NCI-H2227 treated with DMSO at 0.1 percent for 48 hours (cell line): Measurements from ENCODE around the gene MOGAT3.

Experiments used
- DNase-seq: peaks from one replicate; lab custom pipeline; 2025; lab: John Stamatoyannopoulos, UW

The MOGAT3 gene, protein sequence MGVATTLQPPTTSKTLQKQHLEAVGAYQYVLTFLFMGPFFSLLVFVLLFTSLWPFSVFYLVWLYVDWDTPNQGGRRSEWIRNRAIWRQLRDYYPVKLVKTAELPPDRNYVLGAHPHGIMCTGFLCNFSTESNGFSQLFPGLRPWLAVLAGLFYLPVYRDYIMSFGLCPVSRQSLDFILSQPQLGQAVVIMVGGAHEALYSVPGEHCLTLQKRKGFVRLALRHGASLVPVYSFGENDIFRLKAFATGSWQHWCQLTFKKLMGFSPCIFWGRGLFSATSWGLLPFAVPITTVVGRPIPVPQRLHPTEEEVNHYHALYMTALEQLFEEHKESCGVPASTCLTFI

DNA sequence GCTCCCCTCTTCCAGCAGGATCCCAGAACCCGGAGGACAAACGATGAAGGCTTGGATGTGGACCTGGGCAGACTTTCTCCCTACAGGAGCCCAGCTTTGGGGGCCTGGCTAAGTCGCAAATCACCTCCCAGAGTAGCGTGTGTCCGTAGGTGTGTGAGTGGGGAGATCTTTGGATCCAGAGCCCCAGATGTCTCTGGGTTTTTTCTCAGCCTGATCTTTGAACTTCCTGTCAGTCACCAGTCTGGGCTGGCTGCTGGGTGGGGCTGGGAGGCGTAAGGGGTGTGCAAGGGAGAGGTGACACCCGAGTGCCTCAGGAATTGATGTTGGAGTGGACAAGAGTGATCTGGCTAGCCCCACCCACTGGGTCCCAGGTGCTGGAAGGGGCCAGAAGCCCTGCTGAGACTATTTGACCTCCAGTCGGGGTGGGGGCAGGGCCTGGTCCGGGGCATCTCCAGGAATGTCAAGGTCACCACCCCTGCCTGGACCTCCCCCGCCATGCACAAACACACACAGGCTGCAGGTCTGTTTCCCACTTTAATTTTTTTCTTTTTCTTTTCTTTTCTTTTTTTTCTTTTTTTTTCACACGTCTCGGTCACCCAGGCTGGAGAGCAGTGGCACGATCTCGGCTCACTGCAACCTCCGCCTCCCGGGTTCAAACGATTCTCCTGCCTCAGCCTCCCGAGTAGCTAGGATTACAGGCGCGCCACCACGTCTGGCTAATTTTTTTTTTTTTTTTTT lies at the start of gene MOGAT3:
MOGAT3 (minus strand) TSS at position 175 of the 738 bp plus-strand sequence. CDS start 182 bp downstream, outside the sequence.
- no peak for DNase-seq

DNA sequence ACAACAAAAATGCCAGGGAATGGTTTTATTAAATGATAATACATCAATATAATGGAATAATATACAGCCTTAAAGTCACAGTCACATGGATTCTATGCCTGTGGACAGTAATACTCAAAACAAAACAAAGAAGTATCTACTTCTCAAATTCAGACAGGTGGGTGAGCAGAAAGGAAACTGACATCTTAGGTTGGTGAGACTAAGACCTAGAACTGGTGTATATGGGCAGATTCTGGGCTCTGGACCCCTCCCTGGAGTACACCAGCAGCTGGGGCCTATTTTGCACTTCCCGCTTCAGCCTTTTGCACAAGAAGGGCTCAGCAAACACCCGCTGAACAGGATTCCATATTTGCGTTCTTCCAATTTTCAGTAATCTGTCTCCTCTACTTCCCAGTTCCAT lies 49.5 kb upstream of the MOGAT3 start:
- no peak for DNase-seq

DNA sequence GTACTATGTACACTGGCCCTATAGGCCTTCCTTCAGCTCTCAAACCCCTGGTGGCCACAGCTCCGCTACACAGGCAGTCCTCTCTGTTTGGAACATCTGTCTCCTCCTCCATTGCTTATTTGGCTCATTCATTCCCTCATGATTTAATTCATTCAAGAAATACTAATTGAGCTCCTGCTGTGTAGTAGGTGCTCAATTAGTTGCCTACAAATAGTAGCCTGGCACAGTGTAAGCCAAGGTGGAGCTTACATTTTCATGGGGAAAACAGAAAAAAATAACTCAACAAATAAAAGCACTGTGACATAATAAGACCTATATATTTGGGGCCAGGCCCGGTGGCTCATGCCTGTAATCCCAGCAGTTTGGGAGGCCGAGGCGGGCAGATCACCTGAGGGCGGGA lies 47.4 kb upstream of the MOGAT3 start:
- no peak for DNase-seq

DNA sequence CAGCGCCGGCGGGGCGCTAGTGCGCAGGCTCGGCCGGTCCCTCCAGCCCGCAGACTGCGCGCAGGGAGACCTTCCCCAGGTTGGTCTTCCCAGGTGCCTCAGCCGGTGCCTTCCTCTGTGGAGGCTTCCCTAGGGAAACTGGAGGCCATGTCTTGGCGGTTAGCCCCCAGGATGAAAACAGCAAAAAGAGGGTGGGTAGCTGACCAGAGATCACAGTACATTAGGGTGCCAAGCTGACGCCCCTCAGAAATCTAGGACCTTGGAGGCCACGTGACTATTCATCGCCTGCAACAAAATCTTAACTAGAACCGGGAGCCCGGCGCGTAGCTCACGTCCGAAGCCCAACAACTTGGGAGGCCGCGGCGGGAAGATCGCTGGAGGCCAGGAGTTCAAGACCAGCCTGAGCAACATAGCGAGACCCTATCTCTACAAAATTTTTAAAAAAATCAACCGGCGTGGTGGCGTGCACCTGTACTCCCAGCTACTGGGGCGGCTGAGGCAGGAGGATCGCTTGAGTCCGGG lies 44.4 kb upstream of the MOGAT3 start:
- DNase-seq = no peak

DNA sequence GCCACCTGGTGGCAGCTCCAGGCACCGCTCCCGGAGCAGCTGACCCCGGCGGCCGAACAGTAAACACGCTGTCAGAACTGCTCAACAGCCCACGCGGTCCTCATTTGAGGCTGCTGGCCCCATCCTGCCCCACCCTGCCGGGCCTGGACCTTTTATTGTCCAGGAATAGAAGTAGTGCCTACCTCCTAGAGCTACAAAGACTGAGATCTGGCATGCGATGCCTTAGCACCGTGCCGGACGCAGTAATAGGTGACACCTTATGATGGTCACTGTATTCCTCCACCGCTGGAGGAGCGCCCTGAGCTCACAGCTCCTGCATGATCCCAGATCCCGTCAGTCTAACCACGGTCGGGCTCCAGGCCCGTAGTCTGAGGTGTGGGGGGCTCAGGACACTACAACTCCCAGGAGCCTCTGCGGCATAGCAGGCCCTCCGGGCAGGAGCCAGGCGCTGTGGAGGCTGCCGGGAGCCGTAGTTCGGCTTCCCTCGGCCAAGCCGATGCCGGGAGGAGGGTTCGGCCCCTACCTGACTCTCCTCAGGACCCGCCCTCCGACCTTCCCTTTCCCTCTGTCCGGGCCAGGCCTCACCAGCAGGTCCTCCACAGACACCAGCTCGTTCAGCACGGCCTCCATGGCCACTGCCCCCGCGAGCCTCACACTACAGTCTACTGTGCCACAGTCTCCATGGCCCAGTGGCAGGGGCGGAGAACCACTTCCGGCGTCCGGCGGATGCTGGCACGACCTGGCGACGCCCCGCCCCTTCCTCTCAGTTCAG lies 43.7 kb upstream of the MOGAT3 start, which contains the start of gene FIS1:
FIS1 (minus strand) TSS at position 707 of the 772 bp plus-strand sequence; CDS start at position 630, 77 bp downstream.
- peak; percentile 96 for DNase-seq

DNA sequence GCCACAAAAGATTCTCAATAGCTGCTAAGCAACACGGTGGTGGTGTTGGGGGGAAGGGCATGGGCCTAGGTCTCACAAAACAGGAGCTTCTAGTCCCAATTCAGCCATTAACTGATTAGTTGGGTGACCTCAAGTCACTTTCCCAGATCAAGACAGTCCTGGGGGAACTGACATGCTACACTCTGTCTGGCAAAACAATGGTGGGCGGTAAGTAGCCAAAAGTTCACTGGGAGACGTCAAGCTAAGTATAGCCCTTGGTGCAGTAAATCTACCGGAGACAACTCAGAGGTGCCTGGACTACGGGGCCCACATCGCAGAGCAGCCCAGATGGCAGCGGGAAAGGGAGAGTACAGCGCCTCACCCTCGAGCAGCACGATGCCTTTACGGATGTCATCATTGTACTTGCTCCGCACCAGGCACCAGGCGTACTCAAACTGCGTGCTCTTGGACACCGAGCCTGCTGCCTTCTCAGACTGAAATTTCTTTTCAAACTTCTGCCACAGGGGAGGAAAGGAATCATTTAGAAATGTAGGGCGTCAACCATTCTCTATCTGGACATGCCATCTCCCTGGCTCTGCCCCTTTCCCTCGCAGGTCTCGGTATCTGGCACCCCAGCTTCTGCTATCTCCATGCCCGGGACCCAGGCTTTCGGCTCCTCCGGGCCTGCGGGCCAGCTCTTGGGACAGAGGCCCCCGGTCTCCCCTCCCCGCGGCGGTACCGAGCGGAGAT lies 43.0 kb upstream of the MOGAT3 start:
- no peak for DNase-seq

DNA sequence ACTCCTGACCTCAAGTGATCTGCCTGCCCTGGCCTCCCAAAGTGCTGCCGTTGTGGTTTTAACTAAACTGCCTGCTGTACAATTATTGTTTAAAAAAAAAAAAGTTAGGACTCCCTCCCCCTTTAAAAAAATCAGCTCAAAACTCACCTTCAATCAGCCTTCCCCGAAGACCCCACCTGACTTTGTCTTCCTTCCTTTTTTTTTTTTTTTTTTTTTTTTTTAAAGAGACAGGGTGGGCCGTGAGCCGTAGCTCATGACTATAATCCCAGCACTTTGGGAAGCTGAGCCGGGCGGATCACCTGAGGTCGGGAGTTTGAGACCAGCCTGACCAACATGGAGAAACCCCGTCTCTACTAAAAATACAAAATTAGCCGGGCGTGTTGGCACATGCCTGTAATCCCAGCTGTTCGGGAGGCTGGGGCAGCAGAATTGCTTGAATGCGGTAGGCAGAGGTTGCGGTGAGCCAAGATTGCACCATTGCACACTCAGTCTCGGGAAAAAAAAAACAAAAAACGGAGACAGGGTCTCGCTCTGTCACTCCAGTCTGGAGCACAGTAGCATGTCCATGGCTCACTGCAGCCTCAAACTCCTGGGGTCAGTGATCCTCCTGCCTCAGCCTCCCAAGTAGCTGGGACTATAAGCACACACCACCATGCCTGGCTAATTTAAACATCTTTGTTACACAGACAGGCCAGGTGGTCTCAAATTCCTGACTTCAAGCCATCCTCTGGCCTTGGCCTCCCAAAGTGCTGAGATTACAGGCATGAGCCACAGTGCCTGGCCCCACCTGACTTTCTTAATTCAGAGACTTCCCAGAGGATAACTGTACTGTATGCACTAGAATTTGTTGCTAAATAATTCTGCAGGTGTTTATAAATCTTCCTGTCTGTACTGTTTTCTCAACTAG lies 40.9 kb upstream of the MOGAT3 start:
- DNase-seq = no peak

DNA sequence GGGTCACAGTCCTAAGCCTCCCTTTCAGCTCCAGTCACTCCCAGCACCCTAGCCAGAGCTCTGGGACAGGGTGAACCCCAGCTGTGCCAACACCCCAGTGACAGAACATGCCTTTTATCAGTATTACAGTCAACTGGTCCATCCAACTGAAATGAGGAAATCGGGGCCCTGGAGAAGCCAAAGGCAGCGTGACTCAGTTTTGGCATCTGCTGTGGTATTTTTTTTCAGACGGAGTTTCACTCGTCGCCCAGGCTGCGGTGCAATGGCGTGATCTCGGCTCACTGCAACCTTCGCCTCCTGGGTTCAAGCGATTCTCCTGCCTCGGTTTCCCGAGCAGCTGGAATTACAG lies 40.2 kb upstream of the MOGAT3 start:
- no peak for DNase-seq

DNA sequence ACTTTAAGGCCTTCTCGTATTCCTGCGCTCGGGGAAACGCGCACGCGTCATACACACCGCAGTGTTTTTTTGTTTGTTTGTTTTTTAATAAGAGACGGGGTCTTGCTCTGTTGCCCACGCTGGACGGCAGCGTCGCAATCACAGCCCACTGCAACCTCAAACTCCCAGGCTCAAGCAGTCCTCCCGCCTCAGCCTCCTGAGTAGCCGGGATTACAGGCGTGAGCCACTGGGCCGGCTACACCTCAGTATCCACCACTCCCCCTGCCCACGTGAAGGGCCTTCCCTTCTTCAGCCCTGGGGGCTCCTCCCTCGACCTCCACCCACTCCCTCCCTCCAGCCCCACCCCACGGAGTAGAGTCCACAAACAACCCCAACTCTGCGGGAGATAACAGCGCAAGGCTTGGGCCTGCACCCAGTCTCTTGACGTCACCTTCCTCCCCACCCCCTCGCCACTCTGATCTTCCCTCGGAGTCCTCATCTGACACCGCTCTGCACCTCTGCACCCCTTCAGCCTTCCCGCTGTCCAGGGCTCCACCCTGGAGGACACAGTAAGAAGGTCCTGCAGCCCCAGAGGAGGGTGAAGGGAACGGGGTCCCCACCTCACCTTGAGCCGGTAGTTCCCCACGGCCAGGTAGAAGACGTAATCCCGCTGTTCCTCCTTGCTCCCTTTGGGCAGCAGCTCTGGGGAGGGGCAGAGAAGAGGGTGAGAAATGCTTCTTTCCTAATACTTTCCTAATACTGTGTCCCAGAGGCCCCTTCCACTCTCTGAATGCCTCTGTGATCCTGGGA lies 39.6 kb upstream of the MOGAT3 start:
- no peak for DNase-seq

DNA sequence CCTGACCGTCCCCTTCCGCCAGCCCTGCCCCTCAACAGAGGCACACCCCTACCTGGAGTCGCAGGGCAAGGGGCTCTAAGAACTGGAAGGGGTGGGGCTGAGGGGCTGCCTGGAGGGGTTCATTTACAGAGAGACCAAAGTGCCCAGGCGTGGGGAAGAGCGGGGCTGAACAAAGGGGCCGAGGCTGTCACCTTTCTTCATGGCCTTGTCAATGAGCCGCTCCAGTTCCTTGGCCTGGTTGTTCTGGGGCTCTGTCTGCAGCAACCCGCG lies 39.0 kb upstream of the MOGAT3 start:
- DNase-seq = no peak

DNA sequence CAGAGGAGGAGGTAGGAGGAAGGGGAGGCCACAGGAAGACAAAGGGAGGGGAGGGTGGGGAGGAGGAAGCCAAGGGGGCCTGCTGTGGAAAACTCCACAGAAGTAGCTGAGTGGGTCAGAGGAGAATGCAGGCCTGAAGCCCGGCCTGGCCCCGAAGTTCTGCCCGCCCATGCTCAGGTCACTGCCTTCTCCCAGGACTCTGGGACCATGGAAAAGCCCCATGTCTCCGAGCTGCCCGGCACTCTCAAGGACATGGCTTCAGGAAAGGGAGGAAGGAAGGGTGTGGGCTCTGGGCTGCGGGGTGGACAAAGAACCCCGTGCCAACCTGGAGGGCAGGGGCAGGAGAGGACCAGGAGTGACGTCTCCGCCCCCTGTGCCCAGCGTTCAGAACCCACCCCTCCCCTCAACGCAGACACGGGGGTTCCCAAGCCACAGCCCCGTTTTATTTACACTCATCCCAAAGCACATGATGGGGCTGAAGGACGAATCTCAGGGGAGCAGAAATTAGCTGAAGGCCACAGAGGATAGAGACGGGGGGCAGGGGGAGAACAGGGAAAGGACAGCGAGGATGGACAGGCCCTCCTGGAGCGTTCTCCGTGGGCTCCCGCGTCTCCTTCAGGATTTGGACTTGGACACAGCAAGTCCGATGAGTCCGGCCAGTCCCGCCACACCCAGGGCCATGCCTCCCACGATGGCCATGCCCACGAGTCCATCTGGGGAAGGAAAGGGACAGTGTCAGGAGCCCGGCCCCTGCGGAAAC lies 38.5 kb upstream of the MOGAT3 start:
- DNase-seq = no peak

DNA sequence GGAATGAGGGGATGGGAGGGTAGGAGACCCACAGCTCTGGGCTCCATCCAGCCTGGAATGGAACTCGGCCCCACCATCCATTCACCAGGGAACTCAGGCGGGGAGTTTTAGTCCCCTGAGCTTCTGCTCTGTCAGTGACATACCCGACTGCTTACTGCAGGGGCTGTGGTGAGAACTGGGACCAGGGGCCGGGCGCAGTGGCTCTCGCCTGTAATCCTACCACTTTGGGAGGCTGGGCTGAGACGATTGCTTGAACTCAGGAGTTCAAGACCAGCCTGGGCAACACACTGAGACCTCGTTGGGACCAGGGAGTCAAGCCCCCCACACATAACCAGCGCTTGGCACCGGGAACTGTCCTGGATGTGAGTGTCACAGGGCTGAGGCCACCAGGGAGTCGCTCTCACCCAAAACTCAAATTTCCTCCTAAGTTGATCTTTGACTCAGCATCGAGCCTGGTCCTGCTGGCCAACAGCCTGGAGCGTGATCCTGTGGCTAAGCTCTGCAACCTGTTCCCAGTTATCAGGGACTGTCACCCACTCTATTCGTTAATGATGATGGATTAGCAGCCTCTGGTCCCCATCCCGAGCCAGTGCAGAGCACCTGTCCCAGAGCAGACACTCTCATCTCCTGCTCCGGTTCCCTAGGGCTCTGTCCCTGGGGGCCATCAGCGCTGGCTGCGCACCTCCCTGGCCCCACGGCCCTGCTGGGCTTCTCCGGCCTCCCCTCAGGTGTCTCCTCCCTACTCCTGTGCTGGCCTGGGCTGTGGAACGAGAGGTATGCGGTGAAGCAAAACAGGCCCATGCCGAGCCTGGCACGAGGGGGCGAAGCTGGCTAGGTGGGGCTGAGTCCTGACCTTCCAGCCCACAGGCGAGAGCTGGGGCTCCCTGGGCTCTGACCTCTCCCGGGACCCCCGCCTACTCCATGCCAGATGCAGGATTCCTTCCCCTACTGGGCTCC lies 37.7 kb upstream of the MOGAT3 start:
- no peak for DNase-seq

DNA sequence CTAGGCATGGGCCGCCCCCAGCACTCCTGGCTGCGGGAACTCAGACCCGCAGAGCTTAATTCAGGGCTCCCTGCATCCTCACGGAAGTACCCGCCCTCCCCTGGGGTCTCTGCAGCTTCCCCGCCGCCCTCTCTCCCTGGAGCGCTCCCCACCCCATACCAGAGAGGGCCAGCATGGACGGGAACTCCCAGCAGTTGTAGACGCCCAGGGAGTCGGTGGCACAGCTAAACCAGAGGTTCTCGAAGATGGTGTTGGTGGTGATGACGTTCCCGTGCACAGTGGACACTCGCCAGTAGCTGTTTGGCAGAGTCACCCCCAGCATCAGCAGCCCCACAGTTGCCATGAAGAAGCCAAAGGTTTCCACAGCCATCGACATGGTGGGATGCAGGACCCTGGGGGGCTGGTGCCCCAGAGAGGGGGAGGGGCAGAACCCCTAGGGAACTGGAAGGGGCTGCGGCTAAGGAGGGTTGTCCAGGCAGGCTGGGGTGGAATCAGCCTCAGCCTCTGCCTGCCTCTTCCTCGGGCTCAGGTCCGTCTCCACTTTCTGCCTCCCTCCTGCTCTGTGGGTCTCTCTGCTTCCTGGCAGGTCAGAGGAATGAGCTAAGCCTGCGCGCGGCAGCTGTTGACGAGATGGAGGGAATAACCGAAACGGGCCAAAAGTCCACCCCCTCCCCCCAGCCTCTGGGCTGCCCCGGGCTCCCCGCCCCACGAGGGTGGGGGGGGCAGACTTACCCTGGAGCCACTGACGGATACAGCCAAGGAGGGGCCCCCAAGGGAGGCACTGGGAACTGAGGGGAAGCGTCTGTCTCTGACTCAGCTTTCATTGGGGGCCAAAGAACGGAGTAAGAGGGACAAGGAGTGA lies 36.6 kb upstream of the MOGAT3 start, which contains the start of gene CLDN15:
CLDN15 (minus strand) TSS at position 597 of the 862 bp plus-strand sequence; CDS start at position 376, 221 bp downstream.
- no peak for DNase-seq

DNA sequence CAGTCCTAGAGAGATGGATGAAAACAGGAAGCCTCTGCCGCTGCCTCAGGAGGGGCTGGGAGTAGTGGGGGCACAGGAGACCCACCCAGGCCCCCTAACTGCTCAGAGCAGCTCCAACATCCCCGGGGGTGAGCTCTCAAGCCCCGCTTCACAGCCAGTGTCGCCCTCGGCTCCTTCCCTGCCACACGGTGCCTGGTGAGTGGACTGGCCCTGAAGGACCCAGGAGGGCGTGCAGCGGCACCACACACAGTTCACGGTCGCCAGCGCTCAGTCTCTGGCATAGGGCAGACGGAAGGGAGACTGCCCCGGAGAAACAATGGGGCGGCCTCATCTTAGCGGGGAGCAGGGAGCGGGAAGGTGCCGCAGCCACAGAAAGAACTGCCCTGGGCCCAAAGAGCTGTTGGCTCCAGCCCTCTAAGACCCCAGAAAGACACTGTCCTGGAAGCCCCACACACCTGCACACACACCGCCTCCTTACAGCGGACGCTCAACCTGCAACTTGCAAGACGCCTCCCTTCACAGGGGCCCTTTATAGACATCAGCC lies 35.5 kb upstream of the MOGAT3 start:
- no peak for DNase-seq

DNA sequence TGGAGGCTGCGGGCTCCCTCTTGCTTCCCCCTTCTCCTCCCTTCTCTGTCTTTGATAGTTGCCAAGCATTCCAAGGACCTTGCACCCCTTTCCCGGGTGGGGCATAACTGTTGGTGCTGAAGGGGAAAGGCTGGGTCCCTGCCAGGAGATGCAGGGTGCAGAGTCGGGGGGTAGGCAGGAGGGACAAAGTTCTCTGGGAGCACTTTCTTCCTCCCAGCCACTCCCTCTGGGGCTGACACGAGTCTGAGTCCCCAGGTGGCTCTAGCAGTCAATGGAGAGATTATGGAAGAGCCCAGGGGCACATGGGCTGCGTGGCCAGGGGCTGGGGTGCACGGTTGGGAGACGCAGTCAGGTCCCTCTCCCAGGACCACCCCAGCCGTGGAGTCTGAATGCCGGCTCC lies 34.7 kb upstream of the MOGAT3 start:
- DNase-seq = no peak

DNA sequence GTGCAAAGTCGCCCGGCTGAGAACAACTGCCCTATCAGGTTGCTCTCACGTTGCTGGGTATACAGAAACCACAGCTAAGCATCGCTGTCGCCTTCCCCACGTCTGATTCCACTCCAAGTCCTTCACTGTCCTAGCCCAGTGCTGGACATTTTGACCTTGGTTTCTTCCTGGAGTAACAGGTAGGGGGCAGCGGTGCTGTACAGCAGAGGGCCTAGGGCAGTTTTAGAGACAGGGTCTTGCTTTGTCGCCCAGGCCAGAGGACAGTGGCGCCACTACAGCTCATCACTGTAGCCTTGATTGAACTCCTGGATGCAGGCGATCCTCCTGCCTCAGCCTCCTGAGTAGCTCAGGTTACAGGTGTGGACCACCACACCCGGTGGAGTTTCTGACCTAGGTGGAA lies 34.2 kb upstream of the MOGAT3 start:
- DNase-seq = no peak

DNA sequence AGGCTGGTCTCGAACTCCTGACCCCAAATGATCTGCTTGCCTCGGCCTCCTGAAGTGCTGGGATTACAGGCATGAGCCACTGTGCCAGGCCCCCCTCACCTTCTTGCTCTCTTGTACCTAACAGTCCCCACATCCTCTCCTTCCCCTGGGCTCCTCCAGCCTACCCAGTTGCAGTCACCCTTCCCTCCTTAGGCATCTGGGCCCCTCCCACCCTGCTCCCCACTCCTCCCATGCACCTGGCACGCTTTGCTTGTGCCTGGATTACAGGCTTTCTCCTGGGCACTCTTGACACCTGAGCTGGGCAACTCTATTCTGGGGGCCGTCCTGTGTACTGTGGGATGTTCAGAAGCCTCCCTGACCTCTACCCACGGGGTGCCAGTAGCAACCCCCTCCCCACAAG lies 33.8 kb upstream of the MOGAT3 start:
- no peak for DNase-seq
